HCT116 (cell line): ENCODE results near the gene SLC22A12. TPM values are rescaled to one million over a fixed set of nuclear protein-coding genes. Genes with fewer than 3 reads are reported as not detected.

Experiments used
- ATAC-seq: fragments of 200-7000 bp; cut with Tn5 transposase; 2 replicates; pipeline ENCODE4 v1.9.1; 2020; ENCODE audit warnings: mild to moderate bottlenecking, moderate library complexity
- BruUV-seq: library from RNA; stranded (reverse); fragments of 400-500 nt; replicated peaks from 2 replicates; lab custom pipeline; 2021; lab: Mats Ljungman, UMichigan
- CTCF ChIA-PET: fragments of 300-600 bp; sonication (Branson Sonifier 250); formaldehyde crosslinking; loops from one replicate; lab custom pipeline; 2021; ENCODE audit warnings: antibody characterized with exemption; lab: Charles Lee
- POLR2A ChIA-PET: fragments of 300-600, 350-600 bp; sonication (Branson Sonifier 250); formaldehyde crosslinking; loops from one replicate; lab custom pipeline; 2021; ENCODE audit warnings: antibody characterized with exemption; lab: Charles Lee
- RAD21 ChIA-PET, 2 experiments: fragments of 300-600 bp; sonication (Branson Sonifier 250); formaldehyde crosslinking; loops; one replicate each; lab custom pipeline; 2023; ENCODE audit warnings: low total read pairs in 2 of 2; ENCODE audit not compliant: uncharacterized antibody in 2 of 2, unreplicated experiment in 2 of 2, low non-redundant PET in 1 of 2; lab: Charles Lee
- DNase-seq: peaks from one replicate; pipeline ENCODE4 v3.0.0-alpha.2; 2010; ENCODE audit warnings: low read depth, low spot score
- H2AFZ ChIP-seq: fragments of 200-600 bp; shearing (Covaris generic), sonication (generic); 2 replicates; pipeline ENCODE4 v1.6.1; 2017; ENCODE audit warnings: low read depth, mixed run types, mixed read lengths, antibody characterized with exemption, low read length; ENCODE audit not compliant: poor library complexity, severe bottlenecking
- H3K27ac ChIP-seq: 2 replicates; pipeline ENCODE4 v1.5.1; 2012; ENCODE audit warnings: low read depth, low read length
- H3K27me3 ChIP-seq: fragments of 200-600 bp; sonication (generic); 2 replicates; pipeline ENCODE4 v1.6.1; 2016; ENCODE audit warnings: mixed run types, low read length, mixed read lengths; ENCODE audit not compliant: insufficient read depth
- H3K36me3 ChIP-seq, 2 experiments: fragments of 200-500 bp in 1 of 2; fragments of 200-600 bp in 1 of 2; sonication (Bioruptor generic) in 1 of 2; sonication (generic) in 1 of 2; 2 replicates each; pipeline versions ENCODE4 v1.5.1 to v1.6.1; 2014 to 2016; ENCODE audit warnings: low read length in 2 of 2, inconsistent platforms in 1 of 2, mixed read lengths in 1 of 2, mixed run types in 1 of 2; ENCODE audit not compliant: insufficient read depth in 2 of 2, control insufficient read depth in 1 of 2
- H3K4me1 ChIP-seq, 2 experiments: fragments of 200-600 bp in 1 of 2; sonication (generic) in 1 of 2; 2 replicates each; pipeline versions ENCODE4 v1.5.1 to v1.6.1; 2012 to 2017; ENCODE audit warnings: low read length in 2 of 2, inconsistent platforms in 1 of 2, mild to moderate bottlenecking in 1 of 2, mixed read lengths in 1 of 2, mixed run types in 1 of 2, moderate library complexity in 1 of 2; ENCODE audit not compliant: insufficient read depth in 2 of 2, control insufficient read depth in 1 of 2
- H3K4me2 ChIP-seq: fragments of 200-600 bp; sonication (generic); 2 replicates; pipeline ENCODE4 v1.6.1; 2017; ENCODE audit warnings: mixed run types, low read length, mixed read lengths
- H3K4me3 ChIP-seq, 2 experiments: fragments of 200-600 bp in 1 of 2; sonication (generic) in 1 of 2; replicated peaks in 1 of 2; 2 replicates each; pipeline ENCODE4 v1.5.1; 2011 to 2016; ENCODE audit warnings: low read length in 2 of 2, control low read depth in 1 of 2, low read depth in 1 of 2, mild to moderate bottlenecking in 1 of 2, mixed read lengths in 1 of 2, mixed run types in 1 of 2
- H3K79me2 ChIP-seq: fragments of 200-600 bp; sonication (generic); 2 replicates; pipeline ENCODE4 v1.6.1; 2017; ENCODE audit warnings: mild to moderate bottlenecking, mixed run types, low read length, moderate library complexity, mixed read lengths; ENCODE audit not compliant: insufficient read depth
- H3K9ac ChIP-seq: fragments of 200-600 bp; sonication (generic); 2 replicates; pipeline ENCODE4 v1.6.1; 2016; ENCODE audit warnings: low read length, mixed read lengths
- H3K9me2 ChIP-seq: fragments of 200-600 bp; sonication (generic), shearing (Covaris generic); 2 replicates; pipeline ENCODE4 v1.6.1; 2017; ENCODE audit warnings: mixed run types, mild to moderate bottlenecking, moderate library complexity; ENCODE audit not compliant: insufficient read depth
- H3K9me3 ChIP-seq, 2 experiments: fragments of 200-500 bp in 1 of 2; fragments of 200-600 bp in 1 of 2; sonication (Bioruptor generic) in 1 of 2; sonication (generic) in 1 of 2; 2 replicates each; pipeline ENCODE4 v1.6.1; 2014 to 2017; ENCODE audit warnings: low read length in 2 of 2, mixed read lengths in 2 of 2, inconsistent platforms in 1 of 2, low read depth in 1 of 2, mild to moderate bottlenecking in 1 of 2, mixed run types in 1 of 2, moderate library complexity in 1 of 2; ENCODE audit not compliant: control insufficient read depth in 1 of 2, insufficient read depth in 1 of 2
- H4K20me1 ChIP-seq: fragments of 200-600 bp; sonication (generic), shearing (Covaris generic); 2 replicates; pipeline ENCODE4 v1.6.1; 2017; ENCODE audit warnings: mixed run types, mild to moderate bottlenecking, moderate library complexity; ENCODE audit not compliant: insufficient read depth
- ATF3 ChIP-seq: IDR thresholded peaks from 2 replicates; pipeline ENCODE4 v1.6.1; 2012
- CEBPB ChIP-seq: IDR thresholded peaks from 2 replicates; pipeline ENCODE4 v1.6.1; 2012; ENCODE audit warnings: low read depth
- EGR1 ChIP-seq: IDR thresholded peaks from 2 replicates; pipeline ENCODE4 v1.6.1; 2012; ENCODE audit warnings: low read depth
- EZH2phosphoT487 ChIP-seq: fragments of 200-600 bp; IDR thresholded peaks from 2 replicates; pipeline ENCODE4 v1.6.1; 2018; ENCODE audit warnings: antibody characterized with exemption, borderline replicate concordance
- MAX ChIP-seq: IDR thresholded peaks from 2 replicates; pipeline ENCODE4 v1.6.1; 2012
- POLR2A ChIP-seq: IDR thresholded peaks from 2 replicates; pipeline ENCODE4 v1.7.0; 2011; ENCODE audit warnings: borderline replicate concordance; ENCODE audit not compliant: insufficient read depth, insufficient read length; ENCODE audit errors: extremely low read depth
- POLR2AphosphoS5 ChIP-seq: IDR thresholded peaks from 2 replicates; pipeline ENCODE4 v1.6.1; 2011; ENCODE audit warnings: mild to moderate bottlenecking, low read depth, low read length, moderate library complexity
- SIN3A ChIP-seq: IDR thresholded peaks from 2 replicates; pipeline ENCODE4 v1.6.1; 2012; ENCODE audit warnings: low read depth
- SP1 ChIP-seq: IDR thresholded peaks from 2 replicates; pipeline ENCODE4 v1.6.1; 2012; ENCODE audit warnings: low read depth
- ZBTB33 ChIP-seq: IDR thresholded peaks from 2 replicates; pipeline ENCODE4 v1.6.1; 2011; ENCODE audit warnings: mild to moderate bottlenecking, low read length, moderate library complexity; ENCODE audit not compliant: insufficient replicate concordance; ENCODE audit errors: extremely low read depth
- intact Hi-C: fragments of 100-400 bp; cut with micrococcal nuclease; formaldehyde crosslinking; loops from 2 replicates; pipeline ENCODE4 v1.10.0; 2022
- total RNA-seq: library from RNA; stranded (reverse); gene quantifications from one replicate; pipeline ENCODE4 v1.2.1, GENCODE V29; 2021; ENCODE audit not compliant: unreplicated experiment

SLC22A12 gene
- total RNA-seq, 1 experiment from 2014 or later: not detected

GRCh38 chr11:64632237-64632636, 41.2 kb downstream of the SLC22A12 start:
- POLR2A ChIA-PET: no interaction called here
- ATAC-seq: no peak
- intact Hi-C loops: no loop called here

More at GRCh38 chr11:64632237-64632636, 41.2 kb downstream of the SLC22A12 start:
- no peak overlapping the region for H2AFZ ChIP-seq
- H3K27me3 ChIP-seq: no peaks in the 10 kb centered on the region
- no peaks in the 10 kb centered on the region for H4K20me1 ChIP-seq
- H3K4me1 ChIP-seq: peaks cover 0 to 9% of the 10 kb centered on the region in 2 experiments; a peak in 2 of 4 replicates
- no peak for DNase-seq
- BruUV-seq: no TSS peak
- RAD21 ChIA-PET: no interaction called here
- no peak overlapping the region for H3K4me2 ChIP-seq
- no peak overlapping the region for H3K27ac ChIP-seq
- no peaks in the 10 kb centered on the region for H3K9me2 ChIP-seq
- no peak overlapping the region for H3K9ac ChIP-seq
- no peaks in the 10 kb centered on the region for H3K79me2 ChIP-seq
- H3K9me3 ChIP-seq: no peaks in the 10 kb centered on the region
- no peak overlapping the region for H3K4me3 ChIP-seq
- CTCF ChIA-PET: no interaction called here
- no peaks in the 10 kb centered on the region for H3K36me3 ChIP-seq
- TF ChIP-seq SP1: no peak
- no peak for TF ChIP-seq MAX
- no peak for TF ChIP-seq POLR2A
- TF ChIP-seq POLR2AphosphoS5: no peak
- no peak for TF ChIP-seq SIN3A
- no peak for TF ChIP-seq CEBPB
- no peak for TF ChIP-seq ZBTB33
- no peak for TF ChIP-seq EZH2phosphoT487
- no peak for TF ChIP-seq ATF3
- TF ChIP-seq EGR1: no peak
